Activated CD4-positive, alpha-beta memory T cell treated with anti-CD3 and anti-CD28 coated beads, Interleukin-2, amount 10 ng/mL, durations not matched to agents 7 days and 5 days (primary cell): ENCODE measurements around the gene PRLR. TPM values are rescaled to one million over a fixed set of nuclear protein-coding genes. Genes with fewer than 3 reads are reported as not detected.

Experiments used
- CTCF ChIA-PET: fragments of 350-600 bp; sonication (Branson Sonifier 250); formaldehyde crosslinking; loops from one replicate; lab custom pipeline; 2021; ENCODE audit warnings: antibody characterized with exemption, inconsistent platforms; lab: Charles Lee
- POLR2A ChIA-PET: fragments of 350-600 bp; sonication (Branson Sonifier 250); formaldehyde crosslinking; loops from one replicate; lab custom pipeline; 2021; ENCODE audit warnings: antibody characterized with exemption; lab: Charles Lee
- DNase-seq: peaks from one replicate; pipeline ENCODE4 v3.0.0-alpha.2; 2020
- H3K27ac Mint-ChIP-seq: one replicate; pipeline ENCODE4 v1.8.0; 2021; ENCODE audit warnings: mild to moderate bottlenecking, mixed read lengths
- H3K27me3 Mint-ChIP-seq: one replicate; pipeline ENCODE4 v1.8.0; 2021; ENCODE audit warnings: mixed read lengths
- H3K36me3 Mint-ChIP-seq: one replicate; pipeline ENCODE4 v1.8.0; 2021; ENCODE audit warnings: low read depth, mixed read lengths
- H3K4me1 Mint-ChIP-seq: one replicate; pipeline ENCODE4 v1.8.0; 2021; ENCODE audit warnings: mixed read lengths
- H3K4me3 Mint-ChIP-seq: one replicate; pipeline ENCODE4 v1.8.0; 2021; ENCODE audit warnings: mild to moderate bottlenecking, mixed read lengths
- H3K9me3 Mint-ChIP-seq: one replicate; pipeline ENCODE4 v1.8.0; 2021; ENCODE audit warnings: mixed read lengths
- total RNA-seq, 2 experiments: library from RNA; stranded (reverse); gene quantifications; one replicate each; pipeline ENCODE4 v1.2.3, GENCODE V29; 2021

Gene PRLR
- total RNA-seq, result not detected

DNA sequence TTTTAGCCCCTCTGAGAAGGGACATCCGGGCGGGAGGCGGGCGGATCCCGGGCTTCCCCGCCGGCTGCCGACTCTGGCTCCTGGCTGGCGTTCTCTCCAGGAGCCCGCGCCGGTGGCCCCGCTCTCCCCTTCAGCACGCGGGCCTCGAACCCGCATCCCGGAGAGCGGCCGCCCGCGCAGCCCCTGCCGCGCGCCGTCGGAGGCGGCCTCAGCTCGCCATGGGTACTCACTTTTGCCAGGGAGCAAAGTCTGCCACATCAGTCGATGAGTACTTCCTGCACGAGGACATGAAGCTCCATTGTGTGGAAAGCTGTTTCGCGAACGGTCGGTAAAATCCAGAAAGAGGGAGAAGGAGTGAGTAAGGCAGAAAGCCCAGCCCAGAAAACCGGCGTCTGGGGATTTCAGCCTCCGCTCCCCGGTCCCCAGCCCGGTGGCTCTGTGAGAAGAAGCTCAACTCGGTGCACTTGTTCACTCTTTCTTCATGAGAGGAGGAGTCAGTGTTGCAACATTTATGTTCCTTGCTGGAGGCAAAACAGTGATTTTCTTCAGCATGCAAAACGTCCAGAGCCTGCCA is at the start of gene PRLR:
TSS of gene PRLR (minus strand) at position 450 of the 574 bp plus-strand sequence. CDS start 140,867 bp downstream, outside the sequence.
- ChIA-PET POLR2A (no interaction called here), CTCF (no interaction called here)
- Mint-ChIP-seq H3K4me1 (peaks cover 10% of the 10 kb centered on the region), H3K9me3 (no peaks in the 10 kb centered on the region), H3K27ac (no peak within 1 kb of the TSS), H3K27me3 (peaks cover 55% of the 10 kb centered on the region), H3K4me3 (peak within 1 kb of the TSS; percentile 46), H3K36me3 (no peaks in the 10 kb centered on the region)
- DNase-seq, result no peak

DNA sequence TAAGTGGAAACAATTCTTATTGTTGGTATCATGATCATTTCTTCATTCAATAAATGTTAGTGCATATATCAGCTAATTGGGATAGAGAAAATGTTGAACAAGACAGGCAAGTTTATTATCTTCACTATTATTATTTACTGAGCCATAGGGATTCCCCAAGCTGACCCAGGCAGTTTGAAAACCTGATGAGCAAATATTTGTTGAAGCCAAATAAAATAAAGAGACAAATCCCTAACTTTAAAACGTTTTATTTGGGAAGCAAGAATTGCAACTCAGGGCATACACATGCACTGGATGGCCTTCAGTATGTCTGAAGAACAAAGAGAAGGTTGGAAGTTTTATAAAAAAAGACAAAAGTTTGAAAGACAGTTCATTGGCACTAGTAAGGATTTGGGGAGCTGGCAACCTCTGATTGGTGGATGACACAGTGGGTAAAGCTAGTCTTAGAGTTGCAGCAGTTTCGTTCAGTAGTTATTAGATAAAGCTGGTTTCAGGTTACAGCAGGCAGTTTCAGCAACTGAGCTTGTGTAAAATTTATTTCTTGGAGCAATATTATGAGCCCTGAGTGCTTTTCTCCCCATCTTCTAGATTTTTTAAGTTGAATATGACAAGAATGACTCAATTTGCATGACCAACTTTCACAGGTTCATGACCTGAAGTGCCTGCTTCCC is 44.7 kb upstream of the PRLR start:
- Mint-ChIP-seq H3K4me3 (no peak overlapping the region), H3K9me3 (no peaks in the 10 kb centered on the region), H3K36me3 (no peaks in the 10 kb centered on the region), H3K4me1 (no peaks in the 10 kb centered on the region), H3K27me3 (peaks cover 3% of the 10 kb centered on the region), H3K27ac (no peak overlapping the region)
- ChIA-PET POLR2A (no interaction called here), CTCF (interaction anchor here (0.9 kb wide), 1 partner anchor 271 kb away, joined by 3 read pairs; no protein-coding TSS in a partner anchor)
- DNase-seq, result no peak

DNA sequence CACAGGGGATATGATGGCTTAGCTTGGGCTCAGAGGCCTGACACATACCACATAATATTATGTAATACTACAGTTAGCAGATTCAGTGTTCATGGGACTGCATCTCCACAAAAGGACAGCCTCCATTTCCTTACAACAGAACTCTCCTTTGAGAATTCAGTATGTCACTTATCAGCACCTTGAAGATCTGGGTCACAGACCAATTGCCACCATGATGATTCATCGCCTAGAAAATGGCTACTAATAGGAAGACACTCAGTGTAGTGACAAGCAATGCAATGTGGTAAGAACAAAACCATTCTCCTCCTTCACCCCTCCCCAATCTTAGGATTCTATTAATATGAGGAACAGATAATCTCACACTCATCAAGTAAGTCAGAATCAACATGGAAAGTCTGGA is 38.7 kb upstream of the PRLR start:
- no peak for DNase-seq
- no peaks in the 10 kb centered on the region for H3K27me3 Mint-ChIP-seq
- H3K36me3 Mint-ChIP-seq, result no peaks in the 10 kb centered on the region
- H3K4me3 Mint-ChIP-seq, result no peak overlapping the region
- CTCF ChIA-PET, result no interaction called here
- H3K9me3 Mint-ChIP-seq, result no peaks in the 10 kb centered on the region
- POLR2A ChIA-PET, result no interaction called here
- H3K4me1 Mint-ChIP-seq, result no peaks in the 10 kb centered on the region
- H3K27ac Mint-ChIP-seq, result no peak overlapping the region

DNA sequence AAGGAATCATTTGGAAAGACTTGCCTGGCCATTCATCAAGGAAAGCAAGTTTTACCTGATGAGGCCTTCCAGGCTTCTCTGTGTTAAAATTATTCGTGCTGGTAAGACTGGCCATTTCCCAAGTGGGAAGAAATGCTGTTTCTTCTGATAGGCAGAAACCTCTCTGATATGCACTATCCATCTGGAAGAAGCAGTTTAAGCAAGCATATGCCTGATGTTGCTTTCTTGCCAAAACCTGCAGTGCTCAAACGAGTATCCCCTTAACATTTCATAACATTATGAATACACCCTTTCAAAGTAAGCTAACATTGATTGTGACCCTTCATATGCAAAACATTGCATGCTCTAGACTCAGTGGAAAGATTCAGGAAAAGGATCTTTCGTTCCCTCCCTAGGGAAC is 36.0 kb upstream of the PRLR start:
- Mint-ChIP-seq H3K4me1 (no peaks in the 10 kb centered on the region), H3K36me3 (no peaks in the 10 kb centered on the region), H3K4me3 (no peak overlapping the region), H3K27ac (no peak overlapping the region), H3K9me3 (no peaks in the 10 kb centered on the region), H3K27me3 (no peaks in the 10 kb centered on the region)
- no peak for DNase-seq
- ChIA-PET POLR2A (no interaction called here), CTCF (no interaction called here)

DNA sequence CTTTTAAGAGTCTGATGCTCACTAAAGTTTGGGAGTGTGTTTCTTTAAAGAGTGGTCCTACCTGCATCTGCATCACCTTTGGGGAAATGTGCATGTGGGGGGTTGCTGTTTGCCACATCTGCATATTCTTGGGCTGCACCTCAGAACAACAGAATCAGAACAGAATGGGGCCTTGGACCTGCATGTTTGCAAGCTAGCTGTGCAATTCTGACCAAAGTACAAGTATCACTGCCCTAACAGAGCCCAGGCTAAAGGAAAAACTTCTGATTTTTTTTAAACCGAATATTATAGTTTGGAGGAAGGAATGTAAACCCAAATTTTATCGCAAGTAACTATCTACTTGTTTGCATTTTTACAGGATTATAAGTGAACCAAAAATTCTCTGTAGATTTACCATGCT is 34.2 kb upstream of the PRLR start:
- peaks cover 2% of the 10 kb centered on the region for H3K27me3 Mint-ChIP-seq
- H3K9me3 Mint-ChIP-seq, result no peaks in the 10 kb centered on the region
- H3K27ac Mint-ChIP-seq, result no peak overlapping the region
- H3K4me1 Mint-ChIP-seq, result no peaks in the 10 kb centered on the region
- DNase-seq, result no peak
- no peaks in the 10 kb centered on the region for H3K36me3 Mint-ChIP-seq
- POLR2A ChIA-PET, result no interaction called here
- H3K4me3 Mint-ChIP-seq, result no peak overlapping the region
- CTCF ChIA-PET, result no interaction called here

DNA sequence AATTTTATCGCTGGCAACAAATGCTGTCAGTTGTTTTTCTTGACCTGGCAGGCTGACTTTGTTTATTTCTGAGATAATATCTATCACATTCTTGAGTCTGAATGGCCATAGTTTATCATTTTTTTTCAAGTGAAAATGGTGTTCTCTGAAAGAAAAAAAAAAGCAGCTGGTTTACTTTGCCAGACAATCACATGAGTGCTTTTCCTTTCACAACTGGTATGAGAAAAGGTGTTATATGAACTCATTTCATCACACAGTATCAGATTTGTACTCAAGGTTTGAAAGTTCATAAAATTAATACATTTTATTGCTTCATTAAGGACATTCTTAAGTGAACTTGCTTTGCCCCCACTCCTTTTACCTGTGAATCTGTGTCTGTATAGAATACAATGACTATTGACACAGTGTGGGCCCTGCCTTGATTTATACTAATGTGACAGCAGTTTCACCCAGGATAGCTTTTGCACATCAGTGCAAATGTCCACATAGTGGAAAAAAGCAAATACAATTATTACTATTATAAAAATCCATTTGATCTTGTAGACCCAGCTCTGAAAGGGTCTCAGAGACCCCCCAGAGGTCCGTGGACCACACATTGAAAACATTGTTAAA is 33.1 kb upstream of the PRLR start:
- CTCF ChIA-PET, result no interaction called here
- no peak for DNase-seq
- Mint-ChIP-seq H3K27ac (no peak overlapping the region), H3K4me3 (no peak overlapping the region), H3K36me3 (no peaks in the 10 kb centered on the region), H3K27me3 (peaks cover 2% of the 10 kb centered on the region), H3K9me3 (no peaks in the 10 kb centered on the region), H3K4me1 (no peaks in the 10 kb centered on the region)
- POLR2A ChIA-PET, result no interaction called here

DNA sequence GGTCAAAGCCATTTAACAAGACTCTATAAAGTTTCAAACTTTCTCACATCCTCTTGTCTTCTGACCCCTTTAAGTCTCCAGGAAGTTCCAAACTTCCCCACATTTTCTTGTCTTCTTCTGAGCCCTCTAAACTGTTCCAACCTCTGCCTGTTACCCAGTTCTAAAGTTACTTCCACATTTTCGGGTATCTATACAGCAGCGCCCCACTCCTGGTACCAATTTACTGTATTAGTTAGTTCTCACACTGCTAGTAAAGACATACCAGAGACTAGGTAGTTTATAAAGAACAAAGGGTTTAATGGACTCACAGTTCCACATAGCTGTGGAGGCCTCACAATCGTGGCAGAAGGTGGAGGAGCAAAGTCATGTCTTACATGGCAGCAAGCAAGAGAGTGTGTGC is 23.3 kb upstream of the PRLR start:
- DNase-seq, result no peak
- Mint-ChIP-seq H3K4me3 (no peak overlapping the region), H3K36me3 (no peaks in the 10 kb centered on the region), H3K9me3 (peaks cover 11% of the 10 kb centered on the region), H3K27ac (no peak overlapping the region), H3K4me1 (peaks cover 4% of the 10 kb centered on the region), H3K27me3 (no peaks in the 10 kb centered on the region)
- POLR2A ChIA-PET, result no interaction called here
- CTCF ChIA-PET, result no interaction called here

DNA sequence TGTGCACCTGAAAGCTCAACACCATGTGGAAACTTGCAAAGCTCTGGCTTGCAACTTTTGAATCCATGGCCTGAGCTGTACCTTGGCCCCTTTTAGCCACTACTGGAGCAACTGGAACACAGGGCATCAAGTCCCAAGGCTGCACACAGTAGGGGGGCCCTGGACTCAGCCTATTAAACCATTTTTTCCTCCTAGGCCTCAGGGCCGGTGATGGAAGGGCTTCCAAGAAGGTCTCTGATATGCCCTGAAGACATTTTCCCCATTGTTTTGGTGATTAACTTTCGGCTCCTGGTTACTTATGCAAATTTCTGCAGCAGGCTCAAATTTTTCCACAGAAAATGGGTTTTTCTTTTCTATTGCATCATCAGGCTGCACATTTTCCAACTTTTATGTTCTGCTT is 22.7 kb upstream of the PRLR start:
- CTCF ChIA-PET, result no interaction called here
- DNase-seq, result no peak
- H3K9me3 Mint-ChIP-seq, result peaks cover 11% of the 10 kb centered on the region
- POLR2A ChIA-PET, result no interaction called here
- H3K27me3 Mint-ChIP-seq, result no peaks in the 10 kb centered on the region
- H3K36me3 Mint-ChIP-seq, result no peaks in the 10 kb centered on the region
- no peak overlapping the region for H3K27ac Mint-ChIP-seq
- no peak overlapping the region for H3K4me3 Mint-ChIP-seq
- H3K4me1 Mint-ChIP-seq, result peaks cover 4% of the 10 kb centered on the region

DNA sequence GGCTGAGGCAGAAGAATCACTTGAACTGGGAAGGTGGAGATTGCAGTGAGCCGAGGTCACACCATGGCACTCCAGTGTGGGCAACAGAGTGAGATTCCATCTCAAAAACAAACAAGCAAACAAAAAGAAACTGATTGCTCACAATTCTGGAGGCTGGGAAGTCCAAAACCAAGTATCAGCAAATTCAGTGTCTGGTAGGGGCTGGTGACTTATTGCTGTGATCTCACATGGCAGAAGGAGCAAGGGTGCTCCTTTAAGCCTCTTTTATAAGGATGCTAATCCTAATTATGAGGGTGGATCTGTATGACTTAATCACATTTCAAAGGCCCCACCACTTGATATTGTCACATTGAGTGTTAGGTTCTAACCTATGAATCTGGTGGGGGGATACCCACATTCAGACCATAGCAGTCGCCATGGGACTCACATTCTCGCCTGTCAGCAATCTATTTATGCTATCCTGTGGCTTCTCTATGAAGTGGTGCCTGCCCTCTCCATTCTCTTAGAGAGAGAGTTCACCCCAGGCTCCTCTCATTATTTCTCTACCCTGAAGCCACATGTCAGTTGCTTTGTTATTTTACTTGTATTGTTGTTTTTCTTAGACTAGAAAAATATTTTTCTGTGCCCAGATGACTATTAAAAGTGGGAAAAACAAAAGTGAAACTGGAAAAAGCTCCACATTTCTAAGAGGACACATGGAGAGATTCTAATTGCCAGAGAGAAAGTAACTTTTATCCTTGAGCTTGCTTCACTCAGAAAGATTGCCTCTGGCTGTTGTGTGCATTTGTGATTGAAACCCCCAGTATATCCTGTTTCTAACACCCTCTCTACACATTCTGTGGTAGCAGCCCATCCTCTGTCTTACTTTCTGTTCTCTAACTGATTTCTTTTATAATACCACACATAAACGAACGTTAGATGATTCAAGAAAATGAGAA is 18.8 kb upstream of the PRLR start:
- ChIA-PET POLR2A (no interaction called here), CTCF (no interaction called here)
- H3K36me3 Mint-ChIP-seq, result no peaks in the 10 kb centered on the region
- peaks cover 5% of the 10 kb centered on the region for H3K9me3 Mint-ChIP-seq
- no peaks in the 10 kb centered on the region for H3K27me3 Mint-ChIP-seq
- H3K4me3 Mint-ChIP-seq, result no peak overlapping the region
- H3K4me1 Mint-ChIP-seq, result peaks cover 8% of the 10 kb centered on the region
- no peak for DNase-seq
- H3K27ac Mint-ChIP-seq, result no peak overlapping the region

DNA sequence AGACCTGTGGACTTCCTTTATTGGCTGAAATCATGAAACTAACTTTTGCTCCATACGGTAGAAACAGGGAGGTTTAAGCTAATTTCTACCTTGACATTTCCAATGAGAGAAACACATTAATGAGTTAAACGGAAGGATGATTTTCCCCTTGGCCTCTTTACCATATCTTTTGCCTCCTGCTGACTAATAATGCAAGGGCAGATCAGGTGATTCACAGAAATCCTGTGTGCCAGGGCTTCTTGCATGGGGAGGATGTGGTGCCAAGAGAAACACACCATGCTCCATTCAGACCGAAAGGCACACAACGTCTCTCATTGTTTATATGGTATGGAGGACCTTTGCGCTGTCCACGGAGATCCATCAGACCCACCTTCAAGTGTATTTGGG is 17.4 kb upstream of the PRLR start:
- CTCF ChIA-PET, result no interaction called here
- Mint-ChIP-seq H3K9me3 (no peaks in the 10 kb centered on the region), H3K27ac (no peak overlapping the region), H3K27me3 (no peaks in the 10 kb centered on the region), H3K36me3 (no peaks in the 10 kb centered on the region), H3K4me3 (no peak overlapping the region), H3K4me1 (peaks cover 8% of the 10 kb centered on the region)
- POLR2A ChIA-PET, result no interaction called here
- no peak for DNase-seq

DNA sequence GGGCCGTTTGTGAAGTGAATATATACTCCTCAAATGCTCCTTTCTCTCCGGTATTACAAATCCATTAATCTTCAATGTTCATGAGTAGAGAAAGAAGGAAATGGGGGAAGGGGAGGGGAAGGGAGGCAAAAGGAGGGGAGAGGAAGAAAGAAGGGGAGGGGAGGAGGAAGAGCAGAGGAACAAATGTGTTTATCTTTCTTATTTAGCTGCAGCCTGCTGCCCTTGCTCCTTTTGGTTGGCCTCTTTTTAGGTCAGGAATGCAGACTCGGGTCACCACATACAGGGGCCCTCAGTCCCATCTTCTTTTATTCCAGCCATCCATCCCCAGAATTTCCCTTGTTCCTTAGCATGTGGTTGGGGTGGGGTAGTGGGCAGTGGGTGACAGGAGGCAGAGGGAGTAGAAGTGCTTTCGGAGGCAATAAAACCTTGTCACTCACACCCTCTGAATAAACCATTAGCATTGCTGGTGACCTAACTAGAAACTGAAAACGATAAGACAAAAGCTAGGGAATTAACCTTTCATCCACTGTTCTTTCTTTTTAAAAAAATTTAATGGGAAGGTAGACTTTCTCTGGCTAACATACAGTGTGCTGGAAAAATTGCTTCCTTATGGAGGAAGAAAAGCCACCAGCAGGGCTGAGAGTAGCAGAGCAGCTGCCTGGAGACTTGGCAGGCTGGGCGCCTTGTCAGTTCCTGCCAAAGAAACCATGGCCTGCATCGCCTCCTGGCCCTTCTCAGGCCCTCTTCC is 16.8 kb upstream of the PRLR start:
- H3K27ac Mint-ChIP-seq, result no peak overlapping the region
- POLR2A ChIA-PET, result no interaction called here
- CTCF ChIA-PET, result no interaction called here

DNA sequence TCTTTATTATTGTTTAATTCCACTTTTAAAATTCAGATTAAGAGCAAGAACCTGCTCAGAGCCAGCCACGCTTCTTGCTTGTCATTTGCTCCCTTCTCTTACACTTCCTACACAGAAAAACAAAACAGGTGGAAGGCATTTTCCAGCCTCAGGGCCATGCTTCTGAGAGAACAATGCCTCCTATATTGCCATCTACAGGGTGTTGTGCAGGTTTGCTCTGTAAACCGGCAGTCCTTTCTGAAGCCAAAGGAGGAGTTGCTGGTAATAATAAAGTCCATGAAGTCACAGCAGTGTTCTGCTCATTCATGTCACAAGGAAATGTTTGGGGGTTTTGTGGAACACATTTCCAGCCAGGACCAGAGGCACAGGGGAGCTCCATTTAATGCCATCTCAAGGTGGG is 16.1 kb upstream of the PRLR start:
- H3K9me3 Mint-ChIP-seq, result no peaks in the 10 kb centered on the region
- H3K4me1 Mint-ChIP-seq, result peaks cover 8% of the 10 kb centered on the region
- H3K4me3 Mint-ChIP-seq, result no peak overlapping the region
- ChIA-PET CTCF (no interaction called here), POLR2A (no interaction called here)
- peaks cover 3% of the 10 kb centered on the region for H3K27me3 Mint-ChIP-seq
- no peak overlapping the region for H3K27ac Mint-ChIP-seq
- H3K36me3 Mint-ChIP-seq, result no peaks in the 10 kb centered on the region
- no peak for DNase-seq

More for the DNA sequence above, 16.8 kb upstream of the PRLR start:
- no peak for DNase-seq
- Mint-ChIP-seq H3K4me3 (no peak overlapping the region), H3K27me3 (peaks cover 3% of the 10 kb centered on the region), H3K4me1 (peaks cover 8% of the 10 kb centered on the region), H3K9me3 (no peaks in the 10 kb centered on the region), H3K36me3 (no peaks in the 10 kb centered on the region)
